Amniotic stem cell (primary cell): ENCODE results near the gene MOB4.
"Not testable (repeated sequence)": the region's sequence is repeated elsewhere in the genome, so short reads cannot be mapped to it uniquely, and the experiment has no call there.

Source experiments
- DNase-seq: peaks from one replicate; lab custom pipeline; 2025; lab: John Stamatoyannopoulos, UW

Gene MOB4

GRCh38 chr2:197514754-197515153 lies 1.1 kb upstream of the MOB4 start:
- DNase-seq: no peak

GRCh38 chr2:197515315-197515738 lies 539 bp upstream of the MOB4 start:
- no peak for DNase-seq

DNA sequence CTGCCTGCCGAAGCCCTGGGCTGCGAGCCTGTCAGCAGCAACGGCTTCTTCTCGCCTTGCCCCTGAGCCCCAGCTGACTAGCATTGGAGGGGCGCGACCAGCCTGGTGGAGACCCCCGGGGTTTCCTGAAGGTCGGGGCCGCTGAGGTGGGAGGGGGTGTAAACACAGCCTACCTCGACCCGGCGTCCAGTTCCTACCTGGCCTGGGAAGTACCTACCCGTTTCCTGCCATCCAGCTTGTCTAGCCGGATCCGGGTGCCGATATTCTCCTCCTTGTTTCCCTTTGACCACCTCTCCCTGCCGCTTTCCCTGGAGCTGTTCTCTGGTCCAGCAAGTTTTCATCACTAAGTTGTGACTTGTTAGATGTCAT lies 511 bp downstream of the MOB4 start:
- no peak for DNase-seq

- DNase-seq: no peak
Measured at GRCh38 chr2:197517150-197517549, 1.3 kb downstream of the MOB4 start.

DNA sequence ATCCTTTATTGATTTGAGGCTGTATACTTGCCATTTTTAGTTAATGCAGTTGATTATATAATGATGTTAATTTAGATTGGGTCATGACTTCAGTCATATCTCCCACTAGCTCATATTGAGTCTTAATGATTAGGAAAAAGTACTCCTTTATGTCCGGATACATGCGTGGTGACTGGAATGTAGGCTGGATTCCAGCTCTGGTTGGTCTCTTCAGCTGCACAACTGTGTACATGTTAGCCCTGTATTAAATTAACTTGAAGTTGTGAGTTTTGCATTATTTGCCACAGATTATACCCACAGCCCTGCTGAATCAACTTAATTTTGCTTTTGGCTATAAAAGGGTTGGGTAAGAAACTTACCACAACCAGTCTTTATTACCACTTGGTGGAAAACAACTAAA lies 22.5 kb downstream of the MOB4 start:
- no peak for DNase-seq

DNA sequence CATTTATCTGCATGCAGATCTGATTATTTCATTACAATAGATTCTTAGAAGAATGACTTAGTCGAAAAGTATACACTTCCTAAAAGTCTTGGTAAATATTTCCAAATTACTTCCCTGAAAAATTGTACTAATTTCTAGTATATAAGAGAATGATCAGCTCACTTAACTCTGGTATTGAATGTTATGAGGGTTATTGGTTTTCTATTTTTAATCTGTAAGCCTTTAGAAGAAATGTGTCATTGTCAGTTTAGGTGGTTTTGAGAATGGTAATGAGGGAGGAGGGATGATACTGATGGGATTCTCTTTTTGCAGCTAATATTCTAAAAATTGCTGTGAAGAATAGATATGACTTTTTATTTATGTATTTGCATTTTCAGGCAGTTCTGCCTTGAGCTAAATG lies 23.9 kb downstream of the MOB4 start:
- DNase-seq: no peak

DNA sequence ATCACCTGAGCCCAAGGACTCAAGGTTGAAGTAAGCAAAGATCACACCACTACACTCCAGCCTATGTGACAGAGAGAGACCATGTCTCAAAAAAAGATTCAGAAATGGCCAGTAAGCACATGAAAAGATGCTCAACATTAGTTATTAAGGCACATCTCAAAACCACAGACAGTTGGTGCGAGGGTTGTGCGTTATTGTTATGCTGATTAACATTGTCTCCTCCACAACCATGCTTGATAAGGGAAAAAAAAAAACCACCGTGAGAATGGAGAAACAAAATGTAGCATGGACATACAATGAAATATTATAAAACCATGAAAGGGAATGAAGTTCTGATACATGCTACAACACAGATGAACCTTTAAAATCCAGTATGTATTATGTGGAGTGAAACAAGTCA lies 27.3 kb downstream of the MOB4 start:
- DNase-seq: no peak

- DNase-seq: no peak
Measured at GRCh38 chr2:197547163-197547900, 31.5 kb downstream of the MOB4 start.

GRCh38 chr2:197548582-197548981 lies 32.7 kb downstream of the MOB4 start:
- no peak for DNase-seq

GRCh38 chr2:197551260-197551659 lies 35.4 kb downstream of the MOB4 start:
- not testable (repeated sequence) for DNase-seq

- no peak for DNase-seq
Measured at GRCh38 chr2:197555467-197555866, 39.6 kb downstream of the MOB4 start.

DNA sequence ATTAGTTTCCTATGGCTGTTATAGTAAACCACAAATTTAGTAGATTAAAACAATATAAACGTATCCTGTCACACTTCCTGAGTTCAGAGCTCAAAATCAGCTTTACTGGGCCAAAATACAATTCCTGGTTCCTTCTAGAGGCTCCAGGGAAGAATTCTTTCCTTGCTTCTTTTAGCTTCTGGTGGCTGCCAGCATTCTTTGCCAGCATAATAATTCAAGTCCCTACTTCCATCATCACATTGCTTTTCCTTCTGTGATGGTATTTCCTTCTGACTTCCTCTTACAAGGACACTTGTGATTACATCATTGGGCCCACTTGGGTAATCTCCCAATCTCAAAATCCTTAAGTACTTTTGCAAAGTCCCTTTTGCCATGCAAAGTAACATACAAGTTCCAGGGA lies 40.6 kb downstream of the MOB4 start:
- DNase-seq: no peak

DNA sequence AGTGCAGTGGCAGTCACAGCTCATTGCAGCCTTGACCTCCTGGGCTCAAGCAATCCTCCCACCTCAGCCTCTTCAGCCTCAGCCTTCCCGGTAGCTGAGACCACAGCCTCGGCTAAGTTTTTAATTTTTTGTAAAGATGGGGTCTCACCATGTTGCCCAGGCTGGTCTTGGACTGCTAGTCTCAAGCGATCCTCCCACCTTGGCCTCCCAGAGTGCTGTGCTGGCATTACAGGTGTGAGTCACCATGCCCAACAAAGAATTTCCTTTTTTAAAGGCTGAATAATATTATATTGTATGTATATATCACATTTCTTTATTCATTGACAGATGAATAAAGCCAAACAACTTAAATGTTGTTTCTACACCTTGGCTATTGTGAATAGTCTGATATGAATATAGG lies 42.5 kb downstream of the MOB4 start:
- DNase-seq: no peak

GRCh38 chr2:197559681-197560080 lies 43.8 kb downstream of the MOB4 start:
- no peak for DNase-seq

GRCh38 chr2:197560146-197560665 lies 44.3 kb downstream of the MOB4 start:
- no peak for DNase-seq

DNA sequence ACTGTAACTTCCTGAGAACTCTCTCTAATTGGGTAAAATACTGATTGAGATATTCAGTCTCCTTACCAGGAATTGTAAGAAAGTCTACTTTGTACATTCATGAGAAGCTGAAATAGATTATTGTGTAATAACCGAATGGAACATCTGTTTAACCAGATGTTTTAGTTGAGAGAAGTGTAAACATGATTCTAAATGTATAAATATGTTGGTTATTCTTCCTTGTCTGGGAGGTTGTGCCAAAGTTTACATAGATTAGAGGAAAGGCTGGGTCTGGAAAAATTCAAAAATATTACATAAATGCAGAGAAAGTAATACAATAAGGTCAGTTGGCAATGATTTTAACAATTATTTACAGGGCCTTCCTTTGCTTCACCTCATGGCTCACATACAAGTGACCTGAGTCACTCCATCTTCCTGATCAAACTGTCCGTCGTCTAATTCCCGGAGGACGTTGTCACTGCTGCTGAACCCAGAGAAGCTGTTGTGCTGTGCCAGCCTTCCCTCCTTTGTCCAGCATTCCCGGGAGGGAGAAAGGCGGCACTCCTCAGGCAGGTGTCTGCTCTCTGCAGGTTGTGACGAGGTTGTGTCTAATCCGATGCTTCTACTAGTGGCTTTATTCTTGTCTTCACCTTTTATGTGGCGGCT lies 55.9 kb downstream of the MOB4 start:
- DNase-seq: no peak

GRCh38 chr2:197573608-197574007 lies 57.7 kb downstream of the MOB4 start:
- no peak for DNase-seq

DNA sequence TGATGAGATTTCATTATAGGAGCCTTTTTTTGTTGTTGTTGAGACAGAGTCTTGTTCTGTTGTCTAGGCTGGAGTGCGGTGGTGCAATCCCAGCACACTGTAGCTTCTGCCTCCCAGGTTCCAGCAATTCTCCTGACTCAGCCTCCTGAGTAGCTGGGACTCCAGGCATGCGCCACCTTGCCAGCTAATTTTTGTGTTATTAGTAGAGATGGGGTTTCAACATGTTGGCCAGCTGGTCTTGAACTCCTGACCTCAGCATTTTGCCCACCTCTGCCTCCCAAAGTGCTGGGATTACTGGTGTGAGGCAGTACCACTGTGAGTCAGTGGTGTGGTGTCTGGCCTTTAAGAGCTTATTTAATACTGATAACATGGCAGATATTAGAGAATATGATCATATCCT lies 60.1 kb downstream of the MOB4 start:
- no peak for DNase-seq

- no peak for DNase-seq
Measured at GRCh38 chr2:197576631-197577030, 60.8 kb downstream of the MOB4 start.

DNA sequence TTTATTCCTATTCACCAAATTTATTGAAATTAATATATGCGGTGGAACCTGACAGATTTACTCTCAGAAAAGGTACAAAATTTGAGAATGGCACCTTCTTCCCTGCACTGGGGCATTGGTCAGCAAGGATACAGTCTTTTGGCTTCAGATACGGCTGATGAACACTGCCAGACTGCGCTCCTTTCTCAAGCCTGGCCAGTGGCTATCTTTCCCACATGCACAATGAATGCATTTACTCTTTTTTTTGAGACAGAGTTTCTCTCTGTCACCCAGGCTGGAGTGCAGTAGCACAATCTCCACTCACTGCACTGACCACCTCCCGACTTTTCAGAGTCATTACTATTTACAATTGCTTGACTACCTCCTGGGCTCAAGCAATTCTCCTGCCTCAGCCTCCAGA lies 61.6 kb downstream of the MOB4 start:
- DNase-seq: no peak

DNA sequence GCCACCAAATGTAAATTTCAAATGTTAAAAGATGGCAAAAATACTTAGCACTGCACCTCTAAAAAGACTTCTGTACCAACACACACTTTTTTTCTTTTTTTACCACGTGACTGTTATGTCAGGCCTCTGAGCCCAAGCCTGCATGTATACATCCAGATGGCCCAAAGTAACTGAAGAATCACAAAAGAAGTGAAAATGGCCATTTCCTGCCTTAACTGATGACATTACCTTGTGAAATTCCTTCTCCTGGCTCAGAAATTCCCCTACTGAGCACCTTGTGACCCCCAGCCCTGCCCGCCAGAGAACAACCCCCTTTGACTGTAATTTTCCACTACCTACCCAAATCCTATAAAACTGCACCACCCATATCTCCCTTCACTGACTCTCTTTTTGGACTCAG lies 62.4 kb downstream of the MOB4 start:
- DNase-seq: not testable (repeated sequence)

GRCh38 chr2:197580166-197580565 lies 64.3 kb downstream of the MOB4 start:
- DNase-seq: not testable (repeated sequence)

DNA sequence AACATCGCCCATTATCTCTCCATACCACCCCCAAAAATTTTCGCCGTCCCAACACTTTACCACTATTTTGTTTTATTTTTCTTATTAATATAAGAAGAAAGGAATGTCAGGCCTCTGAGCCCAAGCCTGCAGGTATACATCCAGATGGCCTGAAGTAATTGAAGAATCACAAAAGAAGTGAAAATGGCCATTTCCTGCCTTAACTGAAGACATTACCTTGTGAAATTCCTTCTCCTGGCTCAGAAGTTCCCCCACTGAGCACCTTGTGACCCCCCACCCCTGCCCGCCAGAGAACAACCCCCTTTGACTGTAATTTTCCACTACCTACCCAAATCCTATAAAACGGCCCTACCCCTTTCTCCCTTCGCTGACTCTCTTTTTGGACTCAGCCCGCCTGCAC lies 71.4 kb downstream of the MOB4 start:
- not testable (repeated sequence) for DNase-seq
